Natural killer cell (primary cell): Measurements from ENCODE around the gene FATE1. TPM values are rescaled to one million over a fixed set of nuclear protein-coding genes. Genes with fewer than 3 reads are reported as not detected.

Experiments
- ATAC-seq, 3 donors: fragments of 150-1000 bp in 2 of 3; fragments of 200-7000 bp in 1 of 3; cut with Tn5 transposase; 1 replicate in 1 of 3; 2 replicates in 2 of 3; pipeline ENCODE4 v1.10.0; 2021; ENCODE audit warnings: mild to moderate bottlenecking in 2 of 3, moderate library complexity in 2 of 3
- DNase-seq, 2 donors: peaks; one replicate each; pipeline versions ENCODE4 v3.0.0 to v3.0.0-alpha.2; 2013 to 2021; ENCODE audit warnings: mixed read lengths in 1 of 2
- H3K27ac ChIP-seq: one replicate; pipeline ENCODE4 v1.5.1; 2013; ENCODE audit warnings: mild to moderate bottlenecking, low read length
- H3K27me3 ChIP-seq: one replicate; pipeline ENCODE4 v1.6.1; 2013; ENCODE audit warnings: low read length; ENCODE audit not compliant: control insufficient read depth, insufficient read depth
- H3K36me3 ChIP-seq: one replicate; pipeline ENCODE4 v1.6.1; 2013; ENCODE audit warnings: low read length; ENCODE audit not compliant: control insufficient read depth, insufficient read depth
- H3K4me1 ChIP-seq: one replicate; pipeline ENCODE4 v1.6.1; 2013; ENCODE audit warnings: low read length; ENCODE audit not compliant: control insufficient read depth, insufficient read depth
- H3K4me3 ChIP-seq: one replicate; pipeline ENCODE4 v1.5.1; 2013; ENCODE audit warnings: low read length
- H3K9me3 ChIP-seq: one replicate; pipeline ENCODE4 v1.6.1; 2013; ENCODE audit warnings: low read length; ENCODE audit not compliant: control insufficient read depth, insufficient read depth
- H3K27ac Mint-ChIP-seq, 2 donors: one replicate each; pipeline ENCODE4 v1.8.0; 2022; ENCODE audit warnings: mild to moderate bottlenecking in 2 of 2, mixed read lengths in 2 of 2, moderate library complexity in 1 of 2
- H3K27me3 Mint-ChIP-seq, 2 donors: one replicate each; pipeline ENCODE4 v1.8.0; 2022; ENCODE audit warnings: low read depth in 2 of 2, mixed read lengths in 2 of 2
- H3K36me3 Mint-ChIP-seq: one replicate; pipeline ENCODE4 v1.8.0; 2022; ENCODE audit warnings: mixed read lengths
- H3K4me1 Mint-ChIP-seq, 2 donors: one replicate each; pipeline ENCODE4 v1.8.0; 2022; ENCODE audit warnings: mixed read lengths in 2 of 2
- H3K4me3 Mint-ChIP-seq: one replicate; pipeline ENCODE4 v1.8.0; 2022; ENCODE audit warnings: mild to moderate bottlenecking, moderate library complexity, mixed read lengths
- H3K9me3 Mint-ChIP-seq, 2 donors: one replicate each; pipeline ENCODE4 v1.8.0; 2022; ENCODE audit warnings: mixed read lengths in 2 of 2
- WGBS: methylation state at CpG from one replicate; pipeline ENCODE4 v1.1.7; 2013; ENCODE audit warnings: missing lambda C conversion rate; ENCODE audit not compliant: insufficient coverage; 5-methylcytosine and 5-hydroxymethylcytosine counted together
- intact Hi-C: fragments of 100-400 bp; cut with micrococcal nuclease; formaldehyde crosslinking; loops from one replicate; pipeline ENCODE4 v1.14.2; 2022
- total RNA-seq, 4 donors: library from RNA; stranded (reverse); fragments of 120-200 nt in 1 of 4; gene quantifications; one replicate each; pipeline versions ENCODE4 v1.2.3 to v1.2.4, GENCODE V29; 2013 to 2022
- TF ChIP-seq, protein P1 (sequence below): fragments of 200-600 bp; IDR thresholded peaks from one replicate; pipeline ENCODE4 v1.8.0; 2022; ENCODE audit warnings: antibody characterized with exemption

Gene FATE1
- total RNA-seq, 3 donors from 2014 or later (not counting 1 experiment from before 2014, with no cell fraction given), result not detected

- WGBS, result 65% methylated on average over 10 of the region's 11 CpGs
- Histone ChIP-seq H3K36me3 (no peaks in the 10 kb centered on the region), H3K4me1 (no peaks in the 10 kb centered on the region), H3K4me3 (no peak overlapping the region), H3K27me3 (no peaks in the 10 kb centered on the region), H3K27ac (no peak overlapping the region), H3K9me3 (no peaks in the 10 kb centered on the region)
- no peaks in the 10 kb centered on the region for H3K36me3 Mint-ChIP-seq
- intact Hi-C loops, result no loop called here
- TF ChIP-seq, protein P1, sequence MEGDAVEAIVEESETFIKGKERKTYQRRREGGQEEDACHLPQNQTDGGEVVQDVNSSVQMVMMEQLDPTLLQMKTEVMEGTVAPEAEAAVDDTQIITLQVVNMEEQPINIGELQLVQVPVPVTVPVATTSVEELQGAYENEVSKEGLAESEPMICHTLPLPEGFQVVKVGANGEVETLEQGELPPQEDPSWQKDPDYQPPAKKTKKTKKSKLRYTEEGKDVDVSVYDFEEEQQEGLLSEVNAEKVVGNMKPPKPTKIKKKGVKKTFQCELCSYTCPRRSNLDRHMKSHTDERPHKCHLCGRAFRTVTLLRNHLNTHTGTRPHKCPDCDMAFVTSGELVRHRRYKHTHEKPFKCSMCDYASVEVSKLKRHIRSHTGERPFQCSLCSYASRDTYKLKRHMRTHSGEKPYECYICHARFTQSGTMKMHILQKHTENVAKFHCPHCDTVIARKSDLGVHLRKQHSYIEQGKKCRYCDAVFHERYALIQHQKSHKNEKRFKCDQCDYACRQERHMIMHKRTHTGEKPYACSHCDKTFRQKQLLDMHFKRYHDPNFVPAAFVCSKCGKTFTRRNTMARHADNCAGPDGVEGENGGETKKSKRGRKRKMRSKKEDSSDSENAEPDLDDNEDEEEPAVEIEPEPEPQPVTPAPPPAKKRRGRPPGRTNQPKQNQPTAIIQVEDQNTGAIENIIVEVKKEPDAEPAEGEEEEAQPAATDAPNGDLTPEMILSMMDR, result no peak
- no peaks in the 10 kb centered on the region for H3K4me1 Mint-ChIP-seq
- H3K27ac Mint-ChIP-seq, result no peak overlapping the region
- H3K9me3 Mint-ChIP-seq, result no peaks in the 10 kb centered on the region
- H3K27me3 Mint-ChIP-seq, result peaks cover 3 to 21% of the 10 kb centered on the region in 2 donors
- no peak for DNase-seq
- H3K4me3 Mint-ChIP-seq, result no peak overlapping the region
- no peak for ATAC-seq
These were observed 38.9 kb downstream of the FATE1 start for GRCh38 chrX:151754641-151755215.

- H3K36me3 Mint-ChIP-seq, result no peaks in the 10 kb centered on the region
- H3K27ac Mint-ChIP-seq, result no peak overlapping the region
- WGBS, result 89% methylated on average over 10 of the region's 11 CpGs
- Histone ChIP-seq H3K4me3 (no peak overlapping the region), H3K9me3 (no peaks in the 10 kb centered on the region), H3K27ac (no peak overlapping the region), H3K4me1 (no peaks in the 10 kb centered on the region), H3K27me3 (no peaks in the 10 kb centered on the region), H3K36me3 (no peaks in the 10 kb centered on the region)
- intact Hi-C loops, result no loop called here
- ATAC-seq (no peak), DNase-seq (no peak)
- TF ChIP-seq, protein P1, result no peak
- no peaks in the 10 kb centered on the region for H3K4me1 Mint-ChIP-seq
- no peaks in the 10 kb centered on the region for H3K27me3 Mint-ChIP-seq
- no peak overlapping the region for H3K4me3 Mint-ChIP-seq
- no peaks in the 10 kb centered on the region for H3K9me3 Mint-ChIP-seq
These were observed 43.3 kb downstream of the FATE1 start for GRCh38 chrX:151759041-151759708.

GRCh38 chrX:151762802-151763201 is 47.0 kb downstream of the FATE1 start:
- intact Hi-C loops, result no loop called here
- DNase-seq, result no peak
- WGBS, result 81% methylated on average over 2 of the region's 2 CpGs

More at GRCh38 chrX:151762802-151763201, 47.0 kb downstream of the FATE1 start:
- H3K36me3 ChIP-seq, result no peaks in the 10 kb centered on the region
- no peak overlapping the region for H3K4me3 Mint-ChIP-seq
- H3K9me3 ChIP-seq, result no peaks in the 10 kb centered on the region
- H3K36me3 Mint-ChIP-seq, result no peaks in the 10 kb centered on the region
- H3K4me1 ChIP-seq, result no peaks in the 10 kb centered on the region
- H3K27ac Mint-ChIP-seq, result no peak overlapping the region
- H3K27ac ChIP-seq, result no peak overlapping the region
- no peaks in the 10 kb centered on the region for H3K27me3 ChIP-seq
- peaks cover 0 to 11% of the 10 kb centered on the region in 2 donors for H3K27me3 Mint-ChIP-seq
- H3K4me3 ChIP-seq, result no peak overlapping the region
- H3K4me1 Mint-ChIP-seq, result no peaks in the 10 kb centered on the region
- no peaks in the 10 kb centered on the region for H3K9me3 Mint-ChIP-seq
- ATAC-seq, result no peak
- TF ChIP-seq, protein P1, result no peak
